NCI-H526 (cell line): ENCODE results near the gene HABP2.

Source experiments
- DNase-seq, 2 experiments: peaks; one replicate each; lab custom pipeline; 2025; lab: John Stamatoyannopoulos, UW

HABP2 gene

DNA sequence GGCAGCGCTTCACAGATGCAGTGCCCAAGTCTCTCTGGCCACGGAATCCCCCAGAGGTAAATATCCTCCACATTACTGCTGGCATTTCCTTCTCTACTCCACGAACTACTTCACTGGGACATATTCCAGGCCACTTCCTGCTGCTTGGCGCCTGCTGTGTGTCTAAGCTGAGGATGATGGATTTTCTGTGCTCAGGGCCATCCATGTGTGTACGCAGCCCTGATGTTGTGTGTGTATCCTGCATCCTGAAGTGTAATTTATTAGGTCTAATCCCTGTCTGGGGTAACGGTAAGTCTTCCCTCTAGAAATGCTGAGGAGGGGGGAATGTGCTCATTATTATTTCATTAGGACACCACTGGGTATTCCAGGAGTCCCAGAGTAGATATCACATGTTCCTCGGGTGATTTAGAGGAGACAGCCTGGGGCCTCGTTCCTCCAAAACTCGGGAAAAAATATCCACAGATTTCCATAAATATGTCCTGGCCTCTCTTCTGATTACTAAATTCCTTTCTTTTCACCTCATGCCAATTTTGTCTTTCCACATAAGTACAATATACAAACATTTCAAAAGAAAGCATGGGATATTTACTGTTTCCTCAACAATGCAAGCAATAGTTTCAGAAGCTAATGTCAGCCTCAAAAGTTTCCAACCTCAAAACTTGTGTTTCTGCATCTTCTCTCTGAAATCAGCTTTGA lies 25.5 kb upstream of the HABP2 start:
- no peak for DNase-seq

DNA sequence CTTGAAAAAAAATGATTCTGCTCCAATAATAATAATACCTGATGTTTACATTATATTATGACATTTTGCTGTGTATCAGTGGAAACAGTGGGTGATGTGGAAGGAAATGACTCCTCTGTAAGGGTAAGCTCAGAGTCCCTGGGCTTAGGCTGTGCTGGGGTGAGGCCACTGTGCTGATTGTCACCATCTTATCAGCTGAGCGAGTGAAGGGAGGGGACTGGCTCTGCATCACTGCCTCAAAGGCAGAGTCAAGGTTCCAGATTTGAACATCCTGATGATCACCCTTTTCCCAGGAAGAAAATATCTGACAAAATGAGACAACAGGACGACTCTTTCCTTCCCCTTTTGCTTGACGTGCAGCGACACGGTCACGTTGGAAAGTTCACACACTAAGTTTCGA lies 24.0 kb upstream of the HABP2 start:
- no peak for DNase-seq

DNA sequence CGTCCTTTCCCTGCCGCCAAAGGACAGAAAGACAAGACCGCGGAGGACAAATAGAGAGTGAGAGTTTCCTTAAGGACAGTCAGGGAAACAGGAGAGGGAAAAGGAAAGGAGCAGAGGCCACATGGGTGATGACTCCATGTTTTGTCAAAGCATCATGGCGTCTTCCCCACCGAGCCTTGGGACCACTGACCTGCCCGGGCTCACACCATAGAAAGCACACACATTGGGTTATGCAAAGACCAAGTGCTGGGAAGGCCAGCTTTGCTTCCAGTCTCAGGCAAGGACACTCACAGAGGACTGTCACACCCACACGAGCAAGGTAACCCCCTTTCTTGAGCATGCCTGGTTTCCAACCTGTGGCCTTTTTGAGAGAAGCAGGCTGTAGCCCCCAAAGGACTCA lies 23.3 kb upstream of the HABP2 start:
- DNase-seq: no peak

GRCh38 chr10:113530476-113530875 lies 22.4 kb upstream of the HABP2 start:
- DNase-seq: no peak

GRCh38 chr10:113532724-113533123 lies 20.1 kb upstream of the HABP2 start:
- no peak for DNase-seq

- no peak for DNase-seq
These were observed 19.1 kb upstream of the HABP2 start for GRCh38 chr10:113533801-113534200.

DNA sequence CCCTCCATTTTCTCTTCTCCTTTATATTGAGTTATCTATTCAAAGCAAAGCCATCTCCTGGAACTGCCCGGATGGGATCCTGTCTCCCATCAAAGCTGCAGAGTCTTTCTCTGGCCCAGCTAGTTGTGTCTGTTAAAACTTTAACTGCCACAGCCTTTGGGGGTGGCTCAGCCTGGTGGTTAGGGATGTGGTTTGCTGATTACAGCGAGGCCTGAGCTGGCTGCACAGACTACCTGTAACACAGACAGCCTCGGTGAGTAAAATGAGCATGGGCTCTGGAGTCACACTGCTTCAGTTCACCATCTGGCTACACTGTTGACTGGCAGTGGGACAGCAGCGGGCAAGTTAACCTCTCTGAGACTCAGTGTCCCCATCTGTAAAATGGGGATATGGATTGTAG lies 18.4 kb upstream of the HABP2 start:
- no peak for DNase-seq

DNA sequence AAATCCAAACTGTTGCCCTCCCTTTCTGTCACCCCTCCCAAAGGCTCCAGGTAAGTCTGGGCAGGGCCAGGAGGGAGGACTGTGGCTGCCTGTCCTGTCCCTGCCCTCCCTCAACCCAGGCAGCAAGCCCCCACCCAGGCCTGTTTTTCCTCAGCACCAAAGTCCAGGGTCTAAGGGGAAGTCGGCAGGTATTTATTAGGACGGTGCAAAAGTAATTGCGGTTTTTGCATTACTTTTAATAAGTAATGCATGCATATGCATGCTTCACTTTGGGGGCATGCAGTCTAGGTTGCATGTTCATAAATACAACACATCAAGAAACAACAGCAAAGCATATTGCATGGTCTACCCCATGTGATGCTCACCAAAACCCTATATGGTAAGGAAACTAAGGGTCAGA lies 15.2 kb upstream of the HABP2 start:
- no peak for DNase-seq

DNA sequence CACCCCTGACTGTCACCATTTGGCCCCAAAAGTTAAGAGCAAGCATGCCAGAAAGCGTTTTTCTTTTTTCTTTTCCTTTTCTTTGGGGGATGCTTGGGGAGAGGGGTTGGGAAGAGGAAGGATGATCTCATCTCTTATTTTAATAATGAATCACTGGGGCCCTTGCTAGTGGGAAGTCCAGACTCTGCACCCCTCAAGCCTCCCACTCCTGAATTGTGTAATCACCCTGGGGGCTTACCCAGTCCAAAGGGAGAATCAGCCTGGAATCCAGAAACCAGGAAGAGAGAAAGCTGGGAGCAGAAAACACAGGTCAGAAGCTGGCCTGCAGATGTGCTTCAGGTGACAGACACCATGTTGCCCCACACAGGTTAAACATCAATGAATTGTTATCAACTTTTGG lies 14.7 kb upstream of the HABP2 start:
- DNase-seq: no peak

- DNase-seq: no peak
These were observed 13.1 kb upstream of the HABP2 start for GRCh38 chr10:113539789-113540188.

GRCh38 chr10:113540845-113541548 lies 11.9 kb upstream of the HABP2 start:
- DNase-seq: no peak

- DNase-seq: peak; percentile 1 to 40
These were observed 11.3 kb upstream of the HABP2 start for GRCh38 chr10:113541549-113541927.

DNA sequence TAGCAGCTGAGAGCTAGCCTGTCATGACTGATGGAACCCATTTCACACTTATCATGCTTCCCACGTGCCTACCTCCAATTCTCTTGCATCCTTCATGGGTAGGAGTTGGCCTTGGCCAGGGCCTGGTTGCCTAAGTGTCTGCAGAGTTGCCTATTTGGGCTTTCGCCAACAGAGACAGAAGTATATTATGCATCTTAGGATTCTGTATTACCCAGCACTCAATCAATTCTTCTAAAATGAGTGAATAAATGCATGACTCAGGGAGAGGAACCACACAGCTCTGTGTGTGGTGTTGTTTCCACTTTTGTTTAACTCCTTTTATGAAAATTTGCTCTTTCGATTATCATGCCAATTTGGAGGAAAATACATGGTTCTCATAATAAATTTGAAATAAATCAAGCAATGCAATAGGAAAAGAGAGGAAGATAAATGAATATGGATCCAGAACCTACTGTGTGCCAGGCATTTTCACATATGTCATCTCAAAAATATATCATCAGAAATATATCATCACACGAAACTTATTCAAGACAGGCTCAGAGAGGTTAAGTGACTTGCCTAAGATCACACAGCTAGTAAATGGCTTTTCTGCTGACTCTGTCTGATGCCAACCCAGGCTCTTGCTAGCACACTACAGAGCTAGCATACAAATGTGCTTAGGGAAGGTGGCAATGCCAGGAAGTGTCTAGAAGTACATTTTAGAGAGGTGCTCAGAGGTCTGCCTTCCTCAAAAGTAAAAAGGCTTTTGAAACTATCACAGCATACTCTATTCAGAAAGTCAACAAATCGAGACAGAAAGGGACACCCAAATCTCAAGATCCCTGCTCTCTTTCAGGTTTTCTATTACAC lies 9.5 kb upstream of the HABP2 start:
- no peak for DNase-seq

DNA sequence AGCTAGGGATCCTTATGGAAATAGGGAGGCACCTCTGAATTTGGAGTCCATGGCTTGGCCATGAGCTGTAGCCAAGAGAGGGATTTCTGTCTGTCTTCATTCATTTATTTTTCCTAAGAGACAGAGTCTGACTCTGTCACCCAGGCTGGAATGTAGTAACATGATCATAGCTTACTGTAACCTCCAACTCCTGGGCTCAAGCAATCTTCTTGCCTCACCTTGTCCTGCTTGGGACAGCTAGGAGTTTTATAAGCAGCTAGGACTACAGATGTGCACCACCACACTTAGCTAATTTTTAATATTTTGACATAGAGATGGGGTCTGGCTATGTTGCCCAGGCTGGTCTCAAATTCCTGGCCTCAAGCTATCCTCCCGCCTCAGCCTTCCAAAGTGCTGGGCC lies 8.5 kb upstream of the HABP2 start:
- no peak for DNase-seq

- DNase-seq: no peak
These were observed 5.4 kb upstream of the HABP2 start for GRCh38 chr10:113547426-113547825.

DNA sequence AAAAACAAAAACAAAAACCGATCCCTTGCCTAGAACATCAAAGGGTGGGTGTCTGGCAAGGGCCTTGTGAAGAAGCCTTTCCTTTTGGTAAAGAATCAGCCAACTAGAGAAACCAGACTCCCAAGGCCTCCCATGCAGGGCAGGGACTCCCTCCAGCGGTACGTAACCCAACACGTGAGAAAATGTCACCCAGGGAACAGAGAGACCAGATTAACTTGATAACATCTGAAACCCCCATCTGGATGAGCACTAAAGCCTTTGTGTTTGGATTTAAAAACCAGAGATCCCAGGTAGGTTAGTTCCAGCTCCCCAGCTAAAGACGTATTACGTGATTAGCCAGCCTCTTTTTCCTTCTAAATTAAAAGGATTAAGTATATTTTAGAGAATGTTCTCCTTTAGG lies 3.0 kb upstream of the HABP2 start:
- DNase-seq: no peak

GRCh38 chr10:113550365-113550764 lies 2.5 kb upstream of the HABP2 start:
- DNase-seq: no peak

DNA sequence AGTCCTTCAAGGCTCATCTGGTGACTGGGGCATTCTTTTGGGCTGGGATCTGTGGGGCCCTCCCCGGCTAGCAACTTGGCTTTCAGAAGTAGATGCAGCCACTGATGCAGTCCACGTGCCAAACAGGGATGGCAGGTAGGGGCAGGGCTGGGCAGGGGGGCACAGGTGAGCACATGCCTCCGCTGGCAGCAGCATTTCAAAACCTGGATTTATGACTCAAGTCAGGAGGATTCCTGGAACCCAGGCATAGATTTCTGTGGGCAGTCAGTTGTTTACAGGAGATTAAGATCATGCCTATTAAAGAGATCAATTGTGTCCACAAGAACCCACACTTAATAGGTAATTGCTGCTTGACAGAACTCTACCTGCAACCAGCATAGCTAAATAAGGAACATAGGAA lies 839 bp upstream of the HABP2 start:
- DNase-seq: no peak

DNA sequence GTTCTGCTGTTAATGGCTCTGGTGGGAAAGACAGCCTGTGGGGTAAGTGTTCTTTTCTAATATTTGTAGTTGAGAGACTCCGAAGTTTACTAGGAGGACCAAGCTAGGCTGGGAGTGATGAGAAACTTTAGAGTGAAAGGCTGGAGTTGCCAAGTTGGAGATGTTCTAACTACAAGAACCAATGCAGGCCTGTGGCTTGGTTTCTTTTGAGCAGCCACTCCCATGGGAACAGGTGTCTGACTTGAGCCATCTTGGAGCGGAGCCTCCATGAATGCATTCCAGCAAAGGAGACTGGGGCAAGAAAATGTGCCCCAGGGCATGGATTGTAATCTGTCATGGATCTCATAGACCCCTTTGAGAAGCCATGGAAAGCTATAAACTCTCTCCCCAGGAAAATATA lies 296 bp downstream of the HABP2 start:
- no peak for DNase-seq

DNA sequence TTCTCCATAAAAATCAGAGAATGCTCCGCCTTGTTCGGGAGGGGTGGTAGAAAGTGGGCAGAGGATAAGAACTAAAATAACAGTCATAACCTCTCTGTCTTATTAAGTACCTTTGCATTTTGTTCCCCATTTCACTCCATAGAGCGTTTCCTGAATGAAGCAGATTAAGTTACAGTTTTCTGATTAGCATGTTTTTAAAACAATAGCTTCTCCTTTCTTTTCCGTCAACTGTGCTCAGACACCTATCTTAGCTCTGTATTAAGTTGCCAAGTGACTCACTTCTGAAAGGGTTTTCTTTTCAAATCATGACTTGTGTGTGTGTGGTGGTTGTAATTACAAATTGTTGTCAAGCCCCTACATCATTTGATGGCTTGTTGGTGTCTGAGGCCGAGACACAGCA lies 1.4 kb downstream of the HABP2 start:
- DNase-seq: no peak

DNA sequence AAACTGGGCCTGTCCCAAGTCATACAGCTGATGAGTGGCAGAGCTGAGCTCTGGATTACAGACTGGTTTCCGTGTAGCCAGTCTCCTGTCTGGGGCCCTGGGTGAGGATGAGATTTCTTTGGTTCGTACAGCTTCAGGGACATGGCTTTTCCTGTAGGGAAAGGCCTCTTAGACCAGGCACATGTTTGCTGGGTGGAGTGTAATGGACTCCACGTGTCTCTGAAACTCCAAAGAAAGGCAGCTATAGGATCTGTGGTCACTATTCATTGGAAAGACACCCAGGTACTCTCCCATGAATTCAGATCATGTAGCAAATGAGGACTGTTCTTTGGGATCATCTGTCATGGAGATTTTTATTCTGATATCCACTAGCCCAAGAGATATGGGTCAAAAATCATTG lies 2.4 kb downstream of the HABP2 start:
- DNase-seq: no peak

DNA sequence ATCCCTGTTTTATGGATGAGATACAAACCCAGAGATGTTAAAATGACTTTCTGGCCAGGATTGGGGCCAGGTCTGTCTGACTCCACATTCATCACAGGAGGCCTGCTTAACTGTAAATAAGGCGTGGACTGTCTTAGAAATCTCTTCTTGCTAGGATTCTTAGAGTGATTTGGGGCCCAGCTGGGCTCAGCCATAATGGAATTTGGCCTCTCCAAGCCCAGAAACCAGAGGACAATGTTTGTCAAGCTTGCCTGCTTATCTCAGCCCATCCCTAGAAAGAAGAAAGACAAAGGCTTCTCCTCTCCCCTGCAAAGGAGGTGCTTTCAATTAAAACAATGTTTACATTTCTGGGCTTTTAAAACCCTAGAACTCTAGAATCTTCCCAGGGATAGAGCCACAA lies 2.9 kb downstream of the HABP2 start:
- no peak for DNase-seq

DNA sequence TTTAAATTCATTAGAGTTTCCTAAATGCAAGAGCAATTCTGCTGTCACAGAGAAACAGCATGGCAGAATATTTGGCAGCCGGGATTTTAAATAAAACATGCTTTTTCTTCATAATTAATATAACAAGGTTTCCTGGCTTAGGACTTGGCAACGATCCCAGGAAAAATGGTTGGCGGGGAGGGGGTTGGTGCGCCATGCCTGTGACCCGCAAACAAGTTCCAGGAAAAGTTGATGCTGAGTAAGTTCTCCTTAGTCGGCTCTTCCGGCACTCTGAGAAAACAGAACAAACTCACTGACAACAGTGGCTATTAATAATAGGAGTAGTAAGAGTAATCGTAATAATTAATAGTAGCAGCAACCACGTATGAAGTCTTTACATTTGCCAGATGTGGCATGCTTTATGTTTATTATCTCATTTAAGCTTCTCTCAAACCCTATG lies 4.6 kb downstream of the HABP2 start:
- no peak for DNase-seq
